ENCODE results near the gene PRPF19. TPM values are rescaled to one million over a fixed set of nuclear protein-coding genes. Genes with fewer than 3 reads are reported as not detected.
A peak's percentile ranks its signal among the peaks of the same experiment; 100 is the strongest.

The PRPF19 gene
- total and polyA plus RNA-seq, 9 of the 15 experiments (the other 6 are each of a cell fraction or from before 2014, with no cell fraction given) = 9.4 to 212 (median 73.2) TPM

DNA sequence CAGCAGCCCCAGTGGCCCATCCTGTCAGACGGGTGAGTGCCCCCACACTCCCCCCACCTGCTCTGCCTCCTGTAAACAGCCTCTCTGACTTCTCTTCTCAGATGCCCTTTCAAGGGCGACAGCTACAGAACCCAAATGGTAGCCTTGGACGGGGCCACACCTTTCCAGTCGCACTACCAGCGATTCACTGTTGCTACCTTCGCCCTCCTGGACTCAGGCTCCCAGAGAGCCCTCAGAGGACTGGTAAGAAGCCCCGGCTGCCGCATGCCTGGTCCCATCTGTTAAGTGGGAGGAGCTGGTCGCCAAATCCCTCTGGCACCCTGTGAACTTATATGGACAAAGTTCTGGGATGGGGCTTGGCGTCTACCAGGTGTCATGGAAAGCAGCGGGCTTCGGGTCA is 32.9 kb downstream of the PRPF19 start:
- Histone ChIP-seq H3K4me1 (replicated peaks in 1 of 2; ENCODE audit: control insufficient read depth in 2 of 2, insufficient read depth in 2 of 2, low read length in 2 of 2) (peaks cover 6 to 22% of the 10 kb centered on the region in 2 experiments; a peak in 4 of 5 replicates), H3K9me1 (ENCODE audit: control insufficient read depth, insufficient read depth, low read length) (peaks cover 3% of the 10 kb centered on the region), H3K4me3 (no peak overlapping the region), H2AFZ (ENCODE audit: low read depth, low read length) (no peak overlapping the region), H3K4me2 (ENCODE audit: insufficient read depth, low read length) (no peak overlapping the region; the same call in 1 of the 2 replicates), H4K20me1 (replicated peaks; ENCODE audit: control insufficient read depth, insufficient read depth, low read length) (no peaks in the 10 kb centered on the region), H3K27me3 (ENCODE audit: control insufficient read depth in 2 of 2, insufficient read depth in 2 of 2, low read length in 2 of 2) (no peaks in the 10 kb centered on the region), H3K36me3 (ENCODE audit: control insufficient read depth, insufficient read depth, low read length) (0 out of 3 replicates have a peak, but pooled peaks cover 3% of the 10 kb centered on the region), H3K27ac (ENCODE audit: extremely low read depth, low read depth, low read length) (no peak overlapping the region), H3K9me3 (replicated peaks; ENCODE audit: control insufficient read depth, insufficient read depth, low read depth, low read length) (no peaks in the 10 kb centered on the region), H3K9ac (ENCODE audit: insufficient read depth in 1 of 2, low read depth in 2 of 2, low read length in 2 of 2) (peak overlapping the region in 1 of 2 experiments; percentile 65; a peak in 2 of 4 replicates), H3K79me2 (ENCODE audit: control insufficient read depth, insufficient read depth, low read length) (no peaks in the 10 kb centered on the region)
- intact Hi-C loops (cut with micrococcal nuclease) (no loop called here), in situ Hi-C loops (cut with MboI) (no loop called here)
- no TSS peak for BruUV-seq (replicated peaks)
- CTCF ChIA-PET (ENCODE audit: low intra/inter-chr PET ratio) = no interaction called here
- TF ChIP-seq, protein P1, sequence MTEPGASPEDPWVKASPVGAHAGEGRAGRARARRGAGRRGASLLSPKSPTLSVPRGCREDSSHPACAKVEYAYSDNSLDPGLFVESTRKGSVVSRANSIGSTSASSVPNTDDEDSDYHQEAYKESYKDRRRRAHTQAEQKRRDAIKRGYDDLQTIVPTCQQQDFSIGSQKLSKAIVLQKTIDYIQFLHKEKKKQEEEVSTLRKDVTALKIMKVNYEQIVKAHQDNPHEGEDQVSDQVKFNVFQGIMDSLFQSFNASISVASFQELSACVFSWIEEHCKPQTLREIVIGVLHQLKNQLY (CRISPR knock-in tag; conservative IDR thresholded peaks at IDR 0.05) = no peak
- 0 out of 2 replicates have a peak, but pooled peaks have one; percentile 2 for TF ChIP-seq FOSL1 (tag; conservative IDR thresholded peaks at IDR 0.05)
- POLR2A ChIA-PET = interaction anchor here (1.3 to 2.1 kb wide), 2 partner anchors 9 to 14 kb away, joined by 4 to 7 read pairs; no protein-coding TSS in a partner anchor
- no peak for FAIRE-seq
- no peak for ATAC-seq
- WGBS (ENCODE audit: insufficient coverage, low coverage, missing lambda C conversion rate) = 62% methylated on average over 12 of the region's 12 CpGs
- DNase-seq (ENCODE audit: extremely low read depth in 1 of 4, low spot score in 3 of 4) = no peak

DNA sequence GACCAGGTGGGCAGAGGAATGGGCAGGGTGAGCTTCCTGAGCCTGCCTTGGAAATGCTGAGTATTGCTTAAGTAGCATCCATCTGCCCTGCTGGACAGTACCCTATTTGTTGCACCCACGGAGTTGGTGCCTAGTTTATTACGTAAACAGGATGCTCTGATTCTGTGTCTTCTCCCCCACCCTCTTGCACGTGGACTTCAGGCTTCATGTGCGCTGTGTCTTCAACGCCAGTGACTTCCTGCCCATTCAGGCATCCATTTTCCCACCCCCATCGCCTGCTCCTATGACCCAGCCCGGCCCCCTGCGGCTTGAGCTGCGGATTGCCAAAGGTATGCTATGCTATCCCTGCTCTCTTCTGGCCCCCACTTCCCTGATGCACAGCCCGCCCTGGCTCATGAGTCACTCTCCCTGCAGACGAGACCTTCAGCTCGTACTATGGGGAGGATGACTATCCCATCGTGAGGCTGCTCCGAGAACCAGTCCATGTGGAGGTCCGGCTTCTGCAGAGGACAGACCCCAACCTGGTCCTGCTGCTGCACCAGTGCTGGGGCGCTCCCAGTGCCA is 33.3 kb downstream of the PRPF19 start:
- Histone ChIP-seq H2AFZ (ENCODE audit: low read depth, low read length) (no peak overlapping the region), H3K4me2 (ENCODE audit: insufficient read depth, low read length) (no peak overlapping the region; the same call in 1 of the 2 replicates), H3K4me3 (no peak overlapping the region), H3K9me1 (ENCODE audit: control insufficient read depth, insufficient read depth, low read length) (peaks cover 3% of the 10 kb centered on the region), H3K36me3 (ENCODE audit: control insufficient read depth, insufficient read depth, low read length) (0 out of 3 replicates have a peak, but pooled peaks cover 3% of the 10 kb centered on the region), H4K20me1 (replicated peaks; ENCODE audit: control insufficient read depth, insufficient read depth, low read length) (no peaks in the 10 kb centered on the region), H3K27ac (ENCODE audit: extremely low read depth, low read depth, low read length) (no peak overlapping the region), H3K79me2 (ENCODE audit: control insufficient read depth, insufficient read depth, low read length) (no peaks in the 10 kb centered on the region), H3K4me1 (replicated peaks in 1 of 2; ENCODE audit: control insufficient read depth in 2 of 2, insufficient read depth in 2 of 2, low read length in 2 of 2) (peaks cover 6 to 22% of the 10 kb centered on the region in 2 experiments; a peak in 4 of 5 replicates), H3K9me3 (replicated peaks; ENCODE audit: control insufficient read depth, insufficient read depth, low read depth, low read length) (no peaks in the 10 kb centered on the region), H3K27me3 (ENCODE audit: control insufficient read depth in 2 of 2, insufficient read depth in 2 of 2, low read length in 2 of 2) (no peaks in the 10 kb centered on the region), H3K9ac (ENCODE audit: insufficient read depth in 1 of 2, low read depth in 2 of 2, low read length in 2 of 2) (peak overlapping the region in 1 of 2 experiments; percentile 65; a peak in 2 of 4 replicates)
- 31% methylated on average over 16 of the region's 16 CpGs for whole genome bisulfite sequencing (ENCODE audit: insufficient coverage, low coverage, missing lambda C conversion rate)
- ChIA-PET POLR2A (interaction anchor here (1.3 to 2.1 kb wide), 2 partner anchors 9 to 15 kb away, joined by 4 to 7 read pairs; no protein-coding TSS in a partner anchor), CTCF (ENCODE audit: low intra/inter-chr PET ratio) (no interaction called here)
- intact Hi-C loops (cut with micrococcal nuclease) = no loop called here
- FAIRE-seq = peak; percentile 67
- in situ Hi-C loops (cut with MboI) = no loop called here
- peak; percentile 67 for ATAC-seq
- DNase-seq (ENCODE audit: extremely low read depth in 1 of 4, low spot score in 3 of 4) = peak in 3 of 4 experiments; percentile 31 to 44 (median 34)
- no TSS peak for BruUV-seq (replicated peaks)
- TF ChIP-seq HEY1 (CRISPR knock-in tag; IDR thresholded peaks at IDR 0.05; ENCODE audit: borderline replicate concordance) = no peak
- TF ChIP-seq RBM14 (IDR thresholded peaks at IDR 0.05; ENCODE audit: borderline replicate concordance, insufficient read depth, low read depth, low read length) = no peak
- TF ChIP-seq JUND (IDR thresholded peaks at IDR 0.05; ENCODE audit: borderline replicate concordance, low read depth, low read length) = peak; percentile 50; the same call in 1 of the 2 replicates
- no peak for TF ChIP-seq JUND (tag; IDR thresholded peaks at IDR 0.05; ENCODE audit: borderline replicate concordance, low read depth, low read length)
- TF ChIP-seq, protein P2, sequence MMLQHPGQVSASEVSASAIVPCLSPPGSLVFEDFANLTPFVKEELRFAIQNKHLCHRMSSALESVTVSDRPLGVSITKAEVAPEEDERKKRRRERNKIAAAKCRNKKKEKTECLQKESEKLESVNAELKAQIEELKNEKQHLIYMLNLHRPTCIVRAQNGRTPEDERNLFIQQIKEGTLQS (IDR thresholded peaks at IDR 0.05) = peak; percentile 59; the same call in 1 of the 2 replicates
- TF ChIP-seq, protein P2 (CRISPR knock-in tag; conservative IDR thresholded peaks at IDR 0.05) = no peak
- TF ChIP-seq, protein P3, sequence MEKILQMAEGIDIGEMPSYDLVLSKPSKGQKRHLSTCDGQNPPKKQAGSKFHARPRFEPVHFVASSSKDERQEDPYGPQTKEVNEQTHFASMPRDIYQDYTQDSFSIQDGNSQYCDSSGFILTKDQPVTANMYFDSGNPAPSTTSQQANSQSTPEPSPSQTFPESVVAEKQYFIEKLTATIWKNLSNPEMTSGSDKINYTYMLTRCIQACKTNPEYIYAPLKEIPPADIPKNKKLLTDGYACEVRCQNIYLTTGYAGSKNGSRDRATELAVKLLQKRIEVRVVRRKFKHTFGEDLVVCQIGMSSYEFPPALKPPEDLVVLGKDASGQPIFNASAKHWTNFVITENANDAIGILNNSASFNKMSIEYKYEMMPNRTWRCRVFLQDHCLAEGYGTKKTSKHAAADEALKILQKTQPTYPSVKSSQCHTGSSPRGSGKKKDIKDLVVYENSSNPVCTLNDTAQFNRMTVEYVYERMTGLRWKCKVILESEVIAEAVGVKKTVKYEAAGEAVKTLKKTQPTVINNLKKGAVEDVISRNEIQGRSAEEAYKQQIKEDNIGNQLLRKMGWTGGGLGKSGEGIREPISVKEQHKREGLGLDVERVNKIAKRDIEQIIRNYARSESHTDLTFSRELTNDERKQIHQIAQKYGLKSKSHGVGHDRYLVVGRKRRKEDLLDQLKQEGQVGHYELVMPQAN (IDR thresholded peaks at IDR 0.05; ENCODE audit: borderline replicate concordance) = no peak
